Measurements from ENCODE around the gene MATK. TPM values are rescaled to one million over a fixed set of nuclear protein-coding genes. Genes with fewer than 3 reads are reported as not detected.
"Not testable (repeated sequence)": the region's sequence is repeated elsewhere in the genome, so short reads cannot be mapped to it uniquely, and the experiment has no call there.

The MATK gene
- total RNA-seq, 1 experiment from 2014 or later, result 0.78 TPM

- no peak for DNase-seq (ENCODE audit: low spot score)
These were observed 14.9 kb downstream of the MATK start for GRCh38 chr19:3771000-3771905.

DNA sequence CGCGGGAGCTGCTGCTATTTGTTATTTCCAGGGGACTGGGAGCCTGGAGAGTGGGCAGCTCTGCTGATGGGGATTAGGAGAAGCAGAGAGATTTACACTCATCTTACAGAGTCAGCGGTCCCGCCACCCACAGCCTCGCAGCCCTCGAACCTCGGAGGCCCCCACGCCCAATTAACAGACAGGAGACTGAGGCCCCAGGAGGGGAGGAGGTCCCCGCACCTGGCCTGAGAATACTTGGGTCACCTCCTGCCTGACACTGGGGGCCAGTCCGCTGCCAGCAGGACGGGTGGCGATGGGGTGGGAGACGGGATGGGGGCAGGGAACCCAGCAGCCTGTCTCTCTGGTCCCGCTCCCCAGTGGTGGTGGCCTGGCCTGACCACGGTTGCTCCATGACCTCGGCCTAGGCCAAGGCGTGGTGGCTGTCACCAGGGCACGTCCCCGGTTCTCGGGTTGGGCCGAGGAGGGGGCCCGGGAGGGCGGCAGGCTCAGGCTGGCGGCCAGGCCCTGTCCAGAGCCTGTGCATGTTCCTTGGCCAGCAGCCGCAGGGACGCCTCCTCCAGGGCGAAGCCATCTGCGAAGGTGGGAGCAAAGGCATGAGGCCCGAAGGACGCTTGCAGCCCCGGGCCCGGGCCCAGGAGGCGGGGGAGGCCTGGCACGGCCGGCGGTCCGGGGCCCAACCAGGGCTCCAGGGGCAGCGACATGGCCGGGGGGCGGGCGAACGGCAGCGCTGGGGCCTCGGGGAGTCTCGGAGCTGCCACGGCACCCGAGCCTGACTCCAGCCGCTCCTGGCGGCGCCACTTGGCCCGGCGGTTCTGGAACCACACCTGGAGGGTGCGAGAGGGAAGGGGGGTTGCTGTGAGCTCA is 15.8 kb downstream of the MATK start:
- DNase-seq (ENCODE audit: low spot score), result no peak

DNA sequence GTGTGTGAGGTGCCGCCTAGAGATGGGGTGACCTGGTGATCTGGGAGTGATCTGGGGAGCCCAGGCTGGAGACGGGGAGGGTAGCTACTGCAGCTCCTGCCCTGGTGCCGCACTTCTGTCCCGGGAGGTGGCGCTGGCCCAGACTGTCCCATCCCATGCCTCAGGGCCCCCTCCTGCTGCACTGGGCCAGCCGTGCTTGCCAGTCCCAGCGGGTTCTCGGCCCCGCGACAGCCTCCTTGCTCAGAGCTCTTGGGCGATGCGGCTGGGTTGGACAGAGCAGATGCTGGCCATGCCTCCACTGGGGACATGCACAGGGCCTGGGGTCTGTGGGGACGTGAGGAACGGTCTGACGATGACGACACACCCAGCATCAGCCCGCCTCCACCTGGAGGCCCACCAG is 16.7 kb downstream of the MATK start:
- DNase-seq (ENCODE audit: low spot score), result no peak

DNA sequence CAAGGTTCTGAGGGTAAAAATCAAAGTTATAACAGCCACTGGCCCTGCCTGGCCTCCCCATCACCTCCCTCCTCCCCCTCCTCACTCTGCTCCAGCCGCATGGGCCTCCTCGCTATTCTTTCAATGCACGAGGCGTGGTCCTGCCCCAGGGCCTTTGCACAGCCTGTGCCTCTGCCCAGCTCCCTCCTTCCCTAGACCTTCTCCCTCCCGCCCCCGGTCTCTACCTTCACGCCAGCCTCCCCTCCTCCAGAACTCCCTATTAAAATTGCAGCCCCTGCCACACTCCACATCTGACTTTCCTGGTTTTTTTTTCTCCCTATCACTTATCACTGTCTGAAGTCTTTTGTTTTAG is 17.5 kb downstream of the MATK start:
- DNase-seq (ENCODE audit: low spot score), result no peak

- DNase-seq (ENCODE audit: low spot score), result no peak
These were observed 18.0 kb downstream of the MATK start for GRCh38 chr19:3768015-3768747.

- no peak for DNase-seq (ENCODE audit: low spot score)
These were observed 19.1 kb downstream of the MATK start for GRCh38 chr19:3767050-3767449.

GRCh38 chr19:3766520-3766919 is 19.7 kb downstream of the MATK start:
- no peak for DNase-seq (ENCODE audit: low spot score)

- not testable (repeated sequence) for DNase-seq (ENCODE audit: low spot score)
These were observed 20.4 kb downstream of the MATK start for GRCh38 chr19:3765757-3766156.

- no peak for DNase-seq (ENCODE audit: low spot score)
These were observed 21.1 kb downstream of the MATK start for GRCh38 chr19:3765121-3765520.

DNA sequence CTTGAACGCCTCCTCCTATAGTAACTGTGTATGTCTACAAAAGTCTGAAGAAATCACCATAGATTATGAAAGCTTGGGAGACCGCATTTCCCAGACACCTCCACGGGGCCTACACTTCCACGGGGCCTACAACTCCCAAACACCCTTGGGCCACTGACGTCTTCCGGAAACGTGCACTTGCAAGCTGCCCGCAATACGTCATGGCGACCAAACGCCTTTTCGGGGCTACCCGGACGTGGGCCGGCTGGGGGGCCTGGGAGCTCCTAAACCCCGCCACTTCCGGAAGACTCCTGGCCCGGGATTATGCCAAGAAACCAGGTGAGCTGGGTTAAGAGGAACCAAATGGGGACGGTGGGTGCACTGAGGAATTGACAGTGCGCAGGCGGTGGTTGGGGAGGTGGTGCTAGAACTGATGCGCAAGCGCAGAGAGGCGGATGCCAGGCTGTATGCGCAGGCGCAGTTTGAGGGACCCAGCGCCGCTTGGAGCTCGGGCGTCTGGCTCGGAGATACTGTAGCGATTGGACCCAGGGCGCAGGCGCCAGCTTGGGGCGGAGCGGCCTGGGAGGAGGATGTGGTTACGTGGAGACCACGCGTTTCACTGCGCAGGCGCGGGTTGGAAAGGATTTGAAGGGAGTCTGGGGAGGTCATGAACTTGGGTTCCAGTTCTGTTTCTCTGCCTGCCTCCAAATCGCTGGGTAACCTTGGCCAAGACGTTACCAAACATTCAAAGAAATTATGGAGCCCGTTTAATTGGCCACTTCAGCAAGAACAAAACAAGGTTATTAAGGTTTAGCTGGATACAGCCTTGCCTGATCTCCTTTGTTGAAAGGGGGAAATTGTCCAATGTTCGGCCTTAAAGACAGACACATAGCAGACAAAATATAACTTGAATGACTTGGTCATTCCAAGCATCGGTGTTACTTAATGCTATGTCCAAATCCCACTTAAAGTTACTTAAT is 23.4 kb downstream of the MATK start, which contains the start of gene MRPL54:
TSS of gene MRPL54 (plus strand) at position 182 of the 959 bp plus-strand sequence. CDS start at position 201, 19 bp downstream.
- DNase-seq (ENCODE audit: low spot score), result peak; percentile 99

GRCh38 chr19:3762130-3762473 is 24.1 kb downstream of the MATK start:
- no peak for DNase-seq (ENCODE audit: low spot score)

- DNase-seq (ENCODE audit: low spot score), result peak; percentile 85
These were observed 24.6 kb downstream of the MATK start, which contains the start of gene APBA3 for GRCh38 chr19:3761382-3762129. APBA3 (minus strand) TSS chr19:3761692; CDS start chr19:3760264, 1,428 bp downstream.

DNA sequence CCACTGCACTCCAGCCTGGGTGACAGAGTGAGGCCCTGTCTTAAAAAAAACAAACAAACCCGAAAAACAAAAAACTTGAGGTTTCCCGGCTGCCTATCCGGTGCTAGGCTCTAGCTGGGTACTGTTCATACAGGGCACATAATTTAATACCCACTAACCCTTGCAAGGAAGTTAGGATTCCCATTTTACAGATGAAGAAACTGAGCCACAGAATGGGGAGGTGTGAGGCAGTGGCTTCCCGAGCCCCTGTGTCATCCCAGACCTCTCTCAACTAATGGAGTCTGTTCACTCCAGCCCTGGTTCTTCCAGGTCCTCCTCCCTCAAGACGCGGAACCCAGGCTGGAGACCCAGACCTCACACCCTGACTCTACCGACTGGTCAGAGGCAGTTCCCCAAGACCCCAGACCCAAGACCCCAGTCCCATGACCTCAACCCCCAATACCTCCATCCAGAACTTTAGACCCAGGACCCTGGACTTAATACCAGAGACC is 25.3 kb downstream of the MATK start:
- no peak for DNase-seq (ENCODE audit: low spot score)

GRCh38 chr19:3759482-3760254 is 26.5 kb downstream of the MATK start:
- no peak for DNase-seq (ENCODE audit: low spot score)

GRCh38 chr19:3758297-3758696 is 27.9 kb downstream of the MATK start:
- not testable (repeated sequence) for DNase-seq (ENCODE audit: low spot score)

DNA sequence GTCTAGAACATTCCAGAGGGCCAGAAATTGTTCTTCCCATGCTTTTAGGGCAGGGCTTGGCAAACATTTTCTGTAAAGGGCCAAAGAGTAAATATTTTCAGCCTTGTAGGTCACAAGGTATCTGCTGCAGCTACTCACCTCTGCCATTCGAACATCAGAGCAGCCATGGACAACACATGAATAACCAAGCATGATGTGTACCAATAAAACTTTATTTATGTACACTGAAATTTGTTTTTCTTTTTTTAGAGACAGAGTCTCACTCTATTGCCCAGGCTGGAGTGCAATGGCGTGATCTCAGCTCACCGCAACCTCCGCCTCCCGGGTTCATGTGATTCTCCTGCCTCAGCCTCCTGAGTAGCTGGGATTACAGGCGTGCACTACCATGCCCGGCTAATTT is 28.5 kb downstream of the MATK start:
- DNase-seq (ENCODE audit: low spot score), result not testable (repeated sequence)

GRCh38 chr19:3753631-3754410 is 32.4 kb downstream of the MATK start:
- DNase-seq (ENCODE audit: low spot score), result no peak

DNA sequence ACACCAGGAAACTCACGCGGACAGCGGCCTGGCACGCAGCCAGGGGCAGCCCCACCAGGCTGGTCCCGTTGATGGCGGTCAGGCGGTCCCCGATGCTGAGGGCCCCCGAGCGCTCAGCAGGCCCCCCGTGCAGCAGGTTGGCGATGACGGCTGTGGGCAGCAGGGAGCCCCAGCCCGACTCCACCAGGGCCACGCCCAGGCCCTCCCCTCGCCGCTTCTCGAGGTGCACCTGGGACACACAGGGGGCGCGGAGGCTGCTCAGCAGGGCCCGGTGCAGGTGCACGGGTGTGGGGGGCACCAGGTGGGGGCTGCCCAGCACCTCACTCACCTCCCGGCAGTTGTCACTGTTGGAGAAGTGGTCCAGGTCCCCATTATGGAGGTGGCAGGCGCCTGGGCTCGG is 33.7 kb downstream of the MATK start:
- no peak for DNase-seq (ENCODE audit: low spot score)
